HepG2 (cell line): Measurements from ENCODE around the gene SLC8A2. TPM values are rescaled to one million over a fixed set of nuclear protein-coding genes. Genes with fewer than 3 reads are reported as not detected.

Source experiments
- ARNT2 ChIP-seq: sonication (generic); formaldehyde crosslinking; IDR thresholded peaks from 2 replicates; pipeline ENCODE4 v1.8.0; 2022; ENCODE audit warnings: mild to moderate bottlenecking, low read depth, missing genetic modification reagents, moderate library complexity
- HDAC6 ChIP-seq: fragments of 200-600 bp; sonication (generic); IDR thresholded peaks from 2 replicates; pipeline ENCODE4 v1.7.0; 2017; ENCODE audit warnings: mild to moderate bottlenecking, antibody characterized with exemption, low read length, low read depth
- HMGXB4 ChIP-seq, 2 experiments: sonication (generic) in 1 of 2; formaldehyde crosslinking in 1 of 2; IDR thresholded peaks; 2 replicates each; pipeline versions ENCODE4 v1.4.0 to v1.6.1; 2018 to 2020; ENCODE audit warnings: missing genetic modification reagents in 2 of 2, borderline replicate concordance in 1 of 2, low read depth in 1 of 2, mild to moderate bottlenecking in 1 of 2, missing biosample characterization in 1 of 2
- KDM2A ChIP-seq: sonication (generic); formaldehyde crosslinking; IDR thresholded peaks from 2 replicates; pipeline ENCODE4 v1.4.0; 2020; ENCODE audit warnings: low read depth, missing genetic modification reagents, borderline replicate concordance
- NR2F6 ChIP-seq, 2 experiments: IDR thresholded peaks; 2 replicates each; pipeline ENCODE4 v1.6.1; 2016; ENCODE audit warnings: antibody characterized with exemption in 1 of 2, mild to moderate bottlenecking in 1 of 2
- RBM22 ChIP-seq: fragments of 200-400 bp; formaldehyde crosslinking; optimal IDR thresholded peaks from 2 replicates; pipeline ENCODE3; 2017; ENCODE audit warnings: mild to moderate bottlenecking, low read length, moderate library complexity
- RFX3 ChIP-seq: IDR thresholded peaks from 2 replicates; pipeline ENCODE4 v1.6.1; 2016; ENCODE audit warnings: missing biosample characterization, missing genetic modification reagents
- RXRB ChIP-seq: IDR thresholded peaks from 2 replicates; pipeline ENCODE4 v1.6.1; 2016; ENCODE audit warnings: borderline replicate concordance, missing genetic modification reagents, missing compliant biosample characterization
- SAP130 ChIP-seq: IDR thresholded peaks from 2 replicates; pipeline ENCODE4 v1.6.1; 2016; ENCODE audit warnings: low read depth
- THYN1 ChIP-seq: sonication (generic); formaldehyde crosslinking; IDR thresholded peaks from 2 replicates; pipeline ENCODE4 v1.8.1; 2023; ENCODE audit warnings: low read depth, mild to moderate bottlenecking, moderate library complexity, missing genetic modification reagents, borderline replicate concordance
- XRCC5 ChIP-seq: fragments of 200-400 bp; formaldehyde crosslinking; optimal IDR thresholded peaks from 2 replicates; pipeline ENCODE3; 2017; ENCODE audit warnings: mild to moderate bottlenecking, low read length
- ZBTB10 ChIP-seq: sonication (generic); formaldehyde crosslinking; IDR thresholded peaks from 2 replicates; pipeline ENCODE4 v1.4.0; 2020; ENCODE audit warnings: missing genetic modification reagents, borderline replicate concordance
- ZBTB3 ChIP-seq: sonication (generic); formaldehyde crosslinking; IDR thresholded peaks from 2 replicates; pipeline ENCODE4 v1.4.0; 2020; ENCODE audit warnings: low read depth, mild to moderate bottlenecking, moderate library complexity, missing genetic modification reagents, borderline replicate concordance
- ZFP1 ChIP-seq: IDR thresholded peaks from 2 replicates; pipeline ENCODE4 v1.6.1; 2016
- ZFY ChIP-seq: sonication (generic); formaldehyde crosslinking; IDR thresholded peaks from 2 replicates; pipeline ENCODE4 v1.4.0; 2020; ENCODE audit warnings: missing genetic modification reagents
- ZNF350 ChIP-seq: sonication (generic); formaldehyde crosslinking; IDR thresholded peaks from 2 replicates; pipeline ENCODE4 v1.4.0; 2020; ENCODE audit warnings: mild to moderate bottlenecking, low read depth, missing genetic modification reagents, borderline replicate concordance
- ZNF558 ChIP-seq: sonication (generic); formaldehyde crosslinking; IDR thresholded peaks from 2 replicates; pipeline ENCODE4 v1.9.0; 2022; ENCODE audit warnings: mild to moderate bottlenecking, missing genetic modification reagents, borderline replicate concordance
- ZNF580 ChIP-seq: IDR thresholded peaks from 2 replicates; pipeline ENCODE4 v1.6.1; 2016; ENCODE audit warnings: low read depth, borderline replicate concordance
- ZNF619 ChIP-seq: sonication (generic); formaldehyde crosslinking; IDR thresholded peaks from 2 replicates; pipeline ENCODE4 v1.4.0; 2020; ENCODE audit warnings: mild to moderate bottlenecking, missing genetic modification reagents
- ZNF790 ChIP-seq: sonication (generic); formaldehyde crosslinking; IDR thresholded peaks from 2 replicates; pipeline ENCODE4 v1.8.0; 2022; ENCODE audit warnings: missing genetic modification reagents, mild to moderate bottlenecking, borderline replicate concordance
- ZUFSP ChIP-seq: sonication (generic); formaldehyde crosslinking; IDR thresholded peaks from 2 replicates; pipeline ENCODE4 v1.9.0; 2021; ENCODE audit warnings: missing genetic modification reagents, mild to moderate bottlenecking, borderline replicate concordance
- polyA plus RNA-seq, 8 experiments: library from polyadenylated mRNA; depleted of rRNA in 3 of 8; stranded (reverse) in 7 of 8; unstranded in 1 of 8; fragments of >200 nt; fragmentation: Illumina TruSeq in 4 of 8; extraction: Trizol in 4 of 8; gene quantifications; 2 replicates each; pipeline versions ENCODE4 v1.2.1 to v1.2.3, GENCODE V29; 2011 to 2016; ENCODE audit warnings: low read depth in 4 of 8, missing spikeins in 1 of 8, mixed read lengths in 1 of 8; ENCODE audit not compliant: insufficient read depth in 1 of 8
- total RNA-seq, 5 experiments: library from RNA; depleted of rRNA; stranded (reverse); fragments of >200 nt; fragmentation: Illumina TruSeq; extraction: Trizol; gene quantifications; 2 replicates each; pipeline ENCODE4 v1.2.3, GENCODE V29; 2016; ENCODE audit warnings: low read depth in 1 of 5

SLC8A2 gene
- total and polyA plus RNA-seq, 2 of the 13 experiments (the other 11 are each of a cell fraction or from before 2014, with no cell fraction given) = 0.02 TPM; not detected in 1

- TF ChIP-seq ZBTB10 (CRISPR knock-in tag) (no peak), HMGXB4 (CRISPR knock-in tag; IDR thresholded peaks at IDR 0.05; ENCODE audit: borderline replicate concordance in 1 of 2, low read depth in 1 of 2) (0 out of 4 replicates have a peak, but pooled peaks of 1 of the 2 experiments have one; percentile 31), ZUFSP (CRISPR knock-in tag) (no peak), ARNT2 (no peak), ZBTB3 (CRISPR knock-in tag) (no peak), ZNF790 (CRISPR knock-in tag) (0 out of 2 replicates have a peak, but pooled peaks have one; percentile 43), RBM22 (peak; percentile 94), ZNF619 (CRISPR knock-in tag) (no peak), ZFP1 (CRISPR knock-in tag) (no peak), ZNF350 (CRISPR knock-in tag) (0 out of 2 replicates have a peak, but pooled peaks have one; percentile 22), HDAC6 (no peak), KDM2A (peak; percentile 73), ZNF558 (no peak), SAP130 (CRISPR knock-in tag) (0 out of 2 replicates have a peak, but pooled peaks have one; percentile 22), RFX3 (CRISPR knock-in tag) (peak; percentile 64), ZFY (no peak), RXRB (CRISPR knock-in tag) (no peak), ZNF580 (CRISPR knock-in tag) (peak; percentile 48; the same call in 1 of the 2 replicates), NR2F6 (IDR thresholded peaks at IDR 0.05) (no peak), NR2F6 (CRISPR knock-in tag; IDR thresholded peaks at IDR 0.05) (peak; percentile 41; the same call in 1 of the 2 replicates), THYN1 (CRISPR knock-in tag) (no peak), XRCC5 (peak; percentile 66)
Observed at GRCh38 chr19:47436712-47437401, 34.8 kb downstream of the SLC8A2 start (continued).
